Suprapubic skin (tissue), 4 donors: ENCODE measurements around the gene ZC3H12C. TPM values are rescaled to one million over a fixed set of nuclear protein-coding genes. Genes with fewer than 3 reads are reported as not detected.

Experiments used
- DNase-seq, 2 donors: peaks; one replicate each; pipeline ENCODE4 v3.0.0-alpha.2; 2019; ENCODE audit warnings: low spot score in 2 of 2
- H3K27ac ChIP-seq: fragments of 200-600 bp; sonication (generic); one replicate; pipeline ENCODE4 v1.5.1; 2019
- H3K27me3 ChIP-seq: fragments of 200-600 bp; sonication (generic); one replicate; pipeline ENCODE4 v1.5.1; 2019
- H3K36me3 ChIP-seq: fragments of 200-600 bp; sonication (generic); one replicate; pipeline ENCODE4 v1.5.1; 2019
- H3K4me1 ChIP-seq: fragments of 200-600 bp; sonication (generic); one replicate; pipeline ENCODE4 v1.5.1; 2019
- H3K4me3 ChIP-seq: fragments of 200-600 bp; sonication (generic); one replicate; pipeline ENCODE4 v1.5.1; 2019; ENCODE audit warnings: mild to moderate bottlenecking
- H3K9me3 ChIP-seq: fragments of 200-600 bp; sonication (generic); one replicate; pipeline ENCODE4 v1.5.1; 2019
- CTCF ChIP-seq, 2 donors: fragments of 200-600 bp in 1 of 2; fragments of 450-650 bp in 1 of 2; sonication (generic) in 1 of 2; IDR thresholded peaks; one replicate each; pipeline ENCODE4 v1.5.1; 2016 to 2019; ENCODE audit warnings: antibody characterized with exemption in 2 of 2, mild to moderate bottlenecking in 1 of 2, moderate library complexity in 1 of 2
- EP300 ChIP-seq: sonication (generic); formaldehyde crosslinking; IDR thresholded peaks from one replicate; pipeline ENCODE4 v1.6.1; 2017; ENCODE audit warnings: antibody characterized with exemption
- POLR2A ChIP-seq, 2 donors: fragments of 450-650 bp; IDR thresholded peaks; one replicate each; pipeline ENCODE4 v1.6.1; 2017; ENCODE audit warnings: antibody characterized with exemption in 2 of 2, mild to moderate bottlenecking in 2 of 2, moderate library complexity in 2 of 2
- POLR2AphosphoS5 ChIP-seq, 3 donors: sonication (generic); formaldehyde crosslinking; IDR thresholded peaks; one replicate each; pipeline ENCODE4 v1.6.1; 2017; ENCODE audit warnings: antibody characterized with exemption in 3 of 3
- WGBS: methylation state at CpG from one replicate; pipeline ENCODE4 v1.1.5; 2018; 5-methylcytosine and 5-hydroxymethylcytosine counted together
- total RNA-seq, 4 donors: library from RNA; depleted of rRNA; stranded (reverse); fragments of >200 nt; gene quantifications; one replicate each; pipeline ENCODE4 v1.1.0, GENCODE V29; 2016

ZC3H12C gene
- total RNA-seq = 10 to 100 TPM; 15.0 to 22.7 (median 20.8) TPM

- Histone ChIP-seq H3K27ac (peak within 1 kb of the TSS; percentile 96), H3K27me3 (no peaks in the 10 kb centered on the region), H3K36me3 (no peaks in the 10 kb centered on the region), H3K4me1 (peaks cover 40% of the 10 kb centered on the region), H3K4me3 (peak within 1 kb of the TSS; percentile 90), H3K9me3 (no peaks in the 10 kb centered on the region)
- DNase-seq = peak; percentile 92
- 0% methylated on average over 43 of the region's 110 CpGs for WGBS
- peak; percentile 46 to 67 for TF ChIP-seq CTCF (IDR thresholded peaks at IDR 0.05)
- no peak for TF ChIP-seq EP300
- TF ChIP-seq POLR2A (IDR thresholded peaks at IDR 0.05) = peak; percentile 47 to 70
- no peak for TF ChIP-seq POLR2AphosphoS5 (IDR thresholded peaks at IDR 0.05)
Measured at GRCh38 chr11:110092515-110093406, at the start of gene ZC3H12C. Gene ZC3H12C (plus strand): TSS chr11:110093392. CDS start chr11:110093412, 20 bp downstream.

- TF ChIP-seq POLR2A (IDR thresholded peaks at IDR 0.05) (no peak), EP300 (no peak), POLR2AphosphoS5 (IDR thresholded peaks at IDR 0.05) (no peak), CTCF (IDR thresholded peaks at IDR 0.05) (no peak)
- Histone ChIP-seq H3K4me3 (no peak overlapping the region), H3K27ac (no peak overlapping the region), H3K4me1 (no peaks in the 10 kb centered on the region), H3K9me3 (no peaks in the 10 kb centered on the region), H3K27me3 (no peaks in the 10 kb centered on the region), H3K36me3 (no peaks in the 10 kb centered on the region)
- WGBS = 64% methylated on average over 9 of the region's 9 CpGs
- DNase-seq = no peak
Measured at GRCh38 chr11:110044226-110044968, 48.8 kb upstream of the ZC3H12C start.

GRCh38 chr11:110046775-110047380, 46.3 kb upstream of the ZC3H12C start:
- Histone ChIP-seq H3K4me1 (no peaks in the 10 kb centered on the region), H3K4me3 (no peak overlapping the region), H3K9me3 (no peaks in the 10 kb centered on the region), H3K36me3 (no peaks in the 10 kb centered on the region), H3K27me3 (no peaks in the 10 kb centered on the region), H3K27ac (no peak overlapping the region)
- DNase-seq = no peak
- TF ChIP-seq CTCF (IDR thresholded peaks at IDR 0.05) (no peak), EP300 (no peak), POLR2AphosphoS5 (IDR thresholded peaks at IDR 0.05) (no peak), POLR2A (IDR thresholded peaks at IDR 0.05) (no peak)
- WGBS = 82% methylated on average over 2 of the region's 2 CpGs

- Histone ChIP-seq H3K27ac (no peak overlapping the region), H3K4me1 (no peaks in the 10 kb centered on the region), H3K4me3 (no peak overlapping the region), H3K27me3 (no peaks in the 10 kb centered on the region), H3K36me3 (no peaks in the 10 kb centered on the region), H3K9me3 (peaks cover 9% of the 10 kb centered on the region)
- TF ChIP-seq CTCF (IDR thresholded peaks at IDR 0.05) (no peak), POLR2AphosphoS5 (IDR thresholded peaks at IDR 0.05) (no peak), EP300 (no peak), POLR2A (IDR thresholded peaks at IDR 0.05) (no peak)
- no peak for DNase-seq
- 96% methylated on average over 24 of the region's 33 CpGs for WGBS
Measured at GRCh38 chr11:110049501-110050200, 43.5 kb upstream of the ZC3H12C start.
